Smooth muscle cell of the brain vasculature (primary cell): Measurements from ENCODE around the gene WSCD2.

Experiments used
- DNase-seq: peaks from one replicate; pipeline ENCODE4 v3.0.0-alpha.2; 2012; ENCODE audit warnings: low read depth, low spot score

Gene WSCD2

DNA sequence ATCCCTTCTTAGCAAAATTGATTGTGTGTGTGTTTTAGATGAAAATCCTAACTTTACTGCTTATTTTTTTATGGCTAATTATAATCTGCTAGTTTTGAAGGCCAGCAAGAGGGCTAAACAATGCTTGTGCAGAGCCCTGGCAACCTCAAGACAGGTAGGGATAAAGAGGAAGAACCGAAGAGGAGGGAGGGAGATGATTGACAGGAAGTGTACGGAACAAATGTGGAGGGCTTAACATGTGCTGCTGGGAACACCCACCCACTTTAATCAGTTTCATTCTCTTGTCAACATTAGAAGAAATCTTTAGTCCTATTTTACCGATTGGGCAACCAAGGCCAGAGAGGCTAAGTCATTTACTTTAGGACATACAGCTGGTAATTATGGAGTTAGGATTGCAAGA lies 1.4 kb upstream of the WSCD2 start:
- no peak for DNase-seq

- no peak for DNase-seq
These were observed 669 bp upstream of the WSCD2 start for GRCh38 chr12:108128221-108129016.

DNA sequence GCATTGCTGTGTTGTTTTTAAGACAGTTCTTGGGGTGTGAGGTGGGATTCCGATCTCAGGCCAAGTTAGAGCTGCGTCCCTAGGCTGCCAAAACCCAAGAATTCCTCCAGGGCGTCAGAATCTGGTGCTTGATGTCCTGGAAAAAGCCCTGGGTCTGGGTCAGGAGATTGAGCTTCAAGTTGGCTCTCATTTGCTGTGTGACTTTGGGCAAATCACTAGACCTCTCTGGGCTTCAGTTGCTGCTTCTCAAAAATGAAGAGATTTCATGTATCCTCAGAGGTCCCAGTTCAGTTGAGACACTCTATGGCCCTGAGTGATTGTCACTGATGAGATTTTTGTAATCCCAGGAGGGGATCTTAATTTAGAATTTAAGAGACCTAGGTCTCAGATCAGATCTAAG lies 1.9 kb downstream of the WSCD2 start:
- DNase-seq: no peak

DNA sequence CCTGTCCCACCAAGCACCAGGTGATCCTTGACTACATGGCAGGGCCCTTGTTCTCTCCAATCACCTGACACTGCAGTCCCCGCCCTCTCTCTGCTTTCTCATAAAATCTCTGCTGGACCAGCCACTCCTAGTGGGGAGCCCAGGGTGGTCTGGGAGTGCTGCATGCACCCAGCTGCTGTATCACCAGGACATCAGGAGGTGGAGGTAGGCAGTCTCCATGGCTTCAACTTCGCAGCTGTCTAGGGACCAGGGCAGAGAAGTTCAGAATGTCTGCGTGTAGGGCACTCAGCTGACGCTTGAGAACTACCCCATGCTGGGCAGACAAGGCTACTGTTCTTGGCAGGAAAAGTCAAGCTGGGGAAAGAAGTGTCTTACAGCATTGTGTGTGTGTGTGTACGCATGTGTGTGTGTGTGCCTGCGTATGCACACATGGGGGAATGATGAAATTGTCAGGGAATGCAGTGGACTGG lies 2.6 kb downstream of the WSCD2 start:
- DNase-seq: no peak

DNA sequence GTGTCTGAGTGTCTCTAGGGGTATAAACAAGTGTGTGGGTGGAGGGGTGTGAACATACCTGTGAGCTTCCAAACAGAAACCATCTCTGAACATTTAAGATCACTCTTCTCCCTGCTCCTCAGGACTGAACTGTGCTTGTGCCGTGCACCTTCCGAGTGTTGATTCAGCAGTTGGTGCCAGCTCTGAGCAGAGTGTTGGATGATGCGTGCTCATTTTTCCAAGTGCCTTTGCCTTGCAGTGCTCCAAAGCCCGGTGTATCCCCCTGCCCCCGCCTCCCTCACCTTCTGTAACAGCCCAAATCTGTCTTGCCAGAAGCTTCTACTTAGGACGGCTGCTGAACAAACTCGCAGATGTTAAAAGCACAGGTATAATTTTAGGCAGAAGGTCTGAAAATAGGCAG lies 4.4 kb downstream of the WSCD2 start:
- DNase-seq: no peak

GRCh38 chr12:108134744-108135143 lies 5.7 kb downstream of the WSCD2 start:
- DNase-seq: no peak

- no peak for DNase-seq
These were observed 6.5 kb downstream of the WSCD2 start for GRCh38 chr12:108135627-108136026.

DNA sequence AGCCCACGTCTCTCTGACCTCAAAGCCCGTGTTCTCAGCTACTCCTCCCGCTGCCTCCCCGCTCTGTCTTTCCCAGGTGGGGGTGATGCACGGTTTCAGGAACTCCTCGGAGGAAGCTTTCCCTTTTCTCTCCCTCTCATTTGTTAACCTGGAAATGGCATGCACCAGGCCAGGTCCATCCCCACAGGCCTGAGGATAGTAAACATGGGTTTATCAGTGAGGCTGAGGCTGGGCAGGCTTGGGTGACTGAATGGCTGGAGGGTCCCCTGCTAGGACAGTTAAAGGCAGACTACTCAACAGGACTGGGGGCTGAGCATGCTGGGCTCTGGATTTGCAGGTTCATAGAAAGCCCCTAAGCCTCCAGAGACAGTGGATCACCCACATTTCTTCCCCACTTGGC lies 7.6 kb downstream of the WSCD2 start:
- no peak for DNase-seq

DNA sequence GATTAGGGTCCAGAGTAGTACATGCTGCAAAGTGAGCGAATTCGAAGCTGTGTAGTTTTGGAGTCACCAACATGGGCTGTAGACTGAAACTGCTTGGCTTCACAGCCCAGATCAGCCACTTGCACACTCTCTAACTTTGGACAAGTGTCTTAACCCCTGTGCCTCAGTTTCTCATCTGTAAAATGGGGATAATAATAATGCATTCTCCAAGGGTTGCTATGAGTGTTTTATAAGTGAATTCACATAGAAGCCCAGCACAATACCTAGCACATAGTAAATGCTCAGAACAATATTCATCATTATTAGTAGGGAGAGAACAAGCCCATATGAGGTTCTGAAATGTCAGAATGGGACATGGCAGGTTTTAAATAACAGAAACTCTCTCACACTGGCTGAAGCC lies 10.4 kb downstream of the WSCD2 start:
- no peak for DNase-seq

GRCh38 chr12:108140501-108140900 lies 11.4 kb downstream of the WSCD2 start:
- no peak for DNase-seq

DNA sequence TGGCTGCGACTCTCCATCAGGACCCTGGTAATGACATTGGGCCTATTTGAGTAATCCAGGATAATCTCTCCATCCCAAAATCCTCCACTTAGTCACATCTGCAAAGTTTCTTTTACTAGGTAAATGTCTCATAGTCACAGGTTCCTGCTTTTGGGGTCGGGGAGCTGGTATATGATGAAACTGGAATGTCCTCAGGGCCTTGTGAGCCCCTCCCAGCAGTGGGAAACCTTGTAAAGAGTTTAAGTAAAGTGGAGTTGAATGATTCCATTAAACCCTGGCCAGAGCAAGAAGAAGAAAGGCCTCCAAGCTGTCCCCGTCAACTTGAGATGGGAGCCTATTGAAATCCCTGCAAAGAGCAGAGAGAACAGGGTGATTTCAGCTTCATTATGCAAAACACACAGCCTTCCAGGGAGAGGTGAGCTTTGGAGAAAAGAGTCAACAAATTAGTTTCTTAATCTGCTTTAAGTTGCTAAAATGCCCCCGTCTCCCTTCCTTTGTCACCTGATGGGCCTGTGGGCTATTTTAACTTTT lies 12.6 kb downstream of the WSCD2 start:
- DNase-seq: no peak

- DNase-seq: no peak
These were observed 14.1 kb downstream of the WSCD2 start for GRCh38 chr12:108143144-108143543.

DNA sequence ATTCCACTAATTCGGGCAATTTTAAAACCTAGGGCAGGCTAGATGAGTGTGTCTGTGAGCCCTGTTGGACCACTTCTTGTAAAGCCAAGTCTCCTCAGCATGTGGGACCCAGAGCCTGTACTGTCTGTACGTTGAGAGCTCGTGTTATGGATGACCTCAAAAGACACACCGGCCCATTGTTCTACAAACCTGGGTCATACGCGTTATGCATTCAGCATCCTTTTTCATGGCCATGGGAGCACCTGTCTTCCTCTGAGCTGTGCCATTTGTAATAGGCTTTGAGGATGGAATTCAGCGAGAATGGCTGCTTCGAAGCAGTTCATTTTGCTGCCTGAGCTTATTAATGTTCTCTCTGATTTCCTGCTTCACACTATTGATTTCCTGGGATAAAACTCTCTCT lies 15.0 kb downstream of the WSCD2 start:
- no peak for DNase-seq

DNA sequence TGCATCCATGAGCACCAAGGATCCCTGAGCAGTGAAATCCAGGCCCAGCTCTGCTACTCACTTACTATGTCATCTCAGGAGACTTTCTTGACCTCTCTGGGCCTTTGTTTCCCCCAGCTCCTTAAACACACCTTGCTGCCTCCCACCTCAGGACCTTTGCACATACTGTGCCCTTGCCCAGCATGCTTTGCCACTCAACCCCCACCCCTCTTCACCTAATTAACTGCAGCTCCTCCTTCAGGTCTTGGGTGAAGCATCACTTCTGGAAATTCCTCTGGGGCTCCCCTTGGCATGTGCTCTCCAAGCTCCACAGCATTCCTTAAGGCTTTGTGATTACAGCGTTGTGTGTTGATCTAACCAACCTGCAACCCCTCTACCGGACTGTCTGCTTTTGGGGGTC lies 15.9 kb downstream of the WSCD2 start:
- DNase-seq: no peak

DNA sequence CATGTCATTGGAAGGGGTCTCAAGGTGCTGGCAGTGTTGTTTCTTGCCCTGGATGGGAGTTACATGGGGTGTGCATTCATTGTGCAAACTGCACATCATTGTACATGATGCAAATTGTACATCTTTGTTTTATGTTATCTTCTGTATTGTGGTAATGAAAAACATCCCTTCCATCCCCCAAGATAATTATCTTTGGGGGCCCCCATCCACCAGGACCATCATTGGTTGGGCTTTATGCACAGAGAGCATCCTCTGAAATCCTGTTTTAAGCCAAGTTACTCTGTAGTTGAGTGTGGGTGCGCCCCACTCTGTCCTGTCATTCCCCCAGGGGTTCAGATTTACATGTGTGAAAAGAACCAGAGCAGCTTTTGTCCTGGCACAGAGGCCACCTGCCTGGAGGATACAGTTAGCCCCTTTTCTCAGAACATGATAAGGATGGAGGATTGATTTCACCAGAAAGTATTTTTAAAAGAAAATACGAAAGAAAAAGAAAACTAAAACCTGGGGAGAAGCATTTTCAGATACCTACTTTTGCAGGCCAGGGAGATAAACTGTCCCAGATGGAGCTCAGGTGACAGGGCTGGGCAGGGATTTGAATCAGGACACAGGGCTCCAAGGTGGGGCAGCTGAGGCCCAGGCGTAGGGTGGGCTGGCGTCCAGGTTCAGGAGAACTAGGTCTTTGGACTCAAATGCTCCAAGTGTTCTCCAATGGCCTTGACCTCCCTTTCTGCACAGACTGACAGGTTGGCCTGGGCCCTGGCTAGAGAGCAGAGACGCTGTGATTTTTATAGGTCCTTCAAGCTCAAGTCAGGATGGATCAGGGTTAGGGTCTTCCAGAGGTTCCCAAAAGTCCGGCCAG lies 17.2 kb downstream of the WSCD2 start:
- DNase-seq: no peak

- DNase-seq: no peak
These were observed 18.2 kb downstream of the WSCD2 start for GRCh38 chr12:108147279-108147678.

- no peak for DNase-seq
These were observed 19.5 kb downstream of the WSCD2 start for GRCh38 chr12:108148521-108149074.

DNA sequence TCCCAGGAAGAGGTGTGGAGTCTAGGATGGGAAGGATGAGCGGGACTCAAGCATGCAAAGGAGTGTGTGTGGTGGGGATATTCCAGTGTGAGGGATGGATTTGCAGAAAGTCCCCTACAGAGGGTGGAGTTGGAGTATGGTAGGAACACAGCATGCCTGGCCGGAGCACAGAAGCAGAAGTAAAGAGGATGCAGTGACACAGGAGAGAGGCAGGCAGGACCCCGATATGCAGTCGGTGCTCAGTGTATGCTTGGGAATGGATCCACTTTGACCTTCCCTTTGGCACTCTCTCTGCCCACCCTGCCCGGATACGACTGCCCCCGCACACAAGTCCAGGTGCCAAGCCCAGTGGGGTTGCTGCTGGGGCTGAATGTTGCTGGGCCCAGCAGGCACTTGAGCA lies 21.3 kb downstream of the WSCD2 start:
- DNase-seq: no peak

- DNase-seq: no peak
These were observed 22.6 kb downstream of the WSCD2 start for GRCh38 chr12:108151533-108152169.

- DNase-seq: no peak
These were observed 23.1 kb downstream of the WSCD2 start for GRCh38 chr12:108152170-108152538.

GRCh38 chr12:108156717-108157116 lies 27.6 kb downstream of the WSCD2 start:
- no peak for DNase-seq
